Trophoblast cell (in vitro differentiated cells and primary cell): ENCODE data around the gene DRAP1.

Source experiments
- DNase-seq, 2 donors: peaks; one replicate each; pipeline ENCODE4 v3.0.0-alpha.2; 2016
- H2AFZ ChIP-seq: 2 replicates; pipeline ENCODE4 v1.6.1; 2013; ENCODE audit warnings: low read length, moderate library complexity, mild to moderate bottlenecking; ENCODE audit not compliant: insufficient read depth, poor library complexity
- H2AK5ac ChIP-seq: 2 replicates; pipeline ENCODE4 v1.6.1; 2013; ENCODE audit warnings: mild to moderate bottlenecking, low read length
- H2BK120ac ChIP-seq: 2 replicates; pipeline ENCODE4 v1.6.1; 2013; ENCODE audit warnings: low read length, mild to moderate bottlenecking, moderate library complexity; ENCODE audit not compliant: insufficient read depth, poor library complexity
- H2BK12ac ChIP-seq: 2 replicates; pipeline ENCODE4 v1.6.1; 2013; ENCODE audit warnings: mild to moderate bottlenecking, low read length, moderate library complexity
- H2BK5ac ChIP-seq: 2 replicates; pipeline ENCODE4 v1.6.1; 2013; ENCODE audit warnings: low read length, low read depth, moderate library complexity, mild to moderate bottlenecking; ENCODE audit not compliant: poor library complexity
- H3K14ac ChIP-seq: 2 replicates; pipeline ENCODE4 v1.6.1; 2013; ENCODE audit warnings: mild to moderate bottlenecking, low read length
- H3K18ac ChIP-seq: 2 replicates; pipeline ENCODE4 v1.6.1; 2013; ENCODE audit warnings: mild to moderate bottlenecking, low read length
- H3K23ac ChIP-seq: 2 replicates; pipeline ENCODE4 v1.6.1; 2013; ENCODE audit warnings: low read length
- H3K27ac ChIP-seq: 2 replicates; pipeline ENCODE4 v1.5.1; 2013; ENCODE audit warnings: low read depth, mild to moderate bottlenecking, inconsistent platforms, low read length, moderate library complexity
- H3K27me3 ChIP-seq: 2 replicates; pipeline ENCODE4 v1.6.1; 2013; ENCODE audit warnings: inconsistent platforms, mild to moderate bottlenecking, low read length, moderate library complexity; ENCODE audit not compliant: insufficient read depth
- H3K36me3 ChIP-seq, 2 experiments: 1 replicate in 1 of 2; 2 replicates in 1 of 2; pipeline ENCODE4 v1.6.1; 2013; ENCODE audit warnings: low read length in 2 of 2, mild to moderate bottlenecking in 2 of 2, moderate library complexity in 1 of 2; ENCODE audit not compliant: insufficient read depth in 2 of 2, control insufficient read depth in 1 of 2
- H3K4ac ChIP-seq: 2 replicates; pipeline ENCODE4 v1.6.1; 2013; ENCODE audit warnings: low read depth, mild to moderate bottlenecking, low read length, moderate library complexity
- H3K4me1 ChIP-seq, 2 experiments: 1 replicate in 1 of 2; 2 replicates in 1 of 2; pipeline ENCODE4 v1.6.1; 2013; ENCODE audit warnings: low read length in 2 of 2, mild to moderate bottlenecking in 2 of 2, moderate library complexity in 1 of 2; ENCODE audit not compliant: insufficient read depth in 2 of 2, control insufficient read depth in 1 of 2
- H3K4me2 ChIP-seq: 2 replicates; pipeline ENCODE4 v1.6.1; 2013; ENCODE audit warnings: inconsistent platforms, mild to moderate bottlenecking, low read length, moderate library complexity
- H3K4me3 ChIP-seq: 2 replicates; pipeline ENCODE4 v1.5.1; 2013; ENCODE audit warnings: mild to moderate bottlenecking, low read depth, low read length, inconsistent platforms
- H3K79me1 ChIP-seq: one replicate; pipeline ENCODE4 v1.6.1; 2013; ENCODE audit warnings: low read length
- H3K79me2 ChIP-seq: 2 replicates; pipeline ENCODE4 v1.6.1; 2013; ENCODE audit warnings: low read length, mild to moderate bottlenecking; ENCODE audit not compliant: control insufficient read depth, insufficient read depth, poor library complexity
- H3K9ac ChIP-seq: 2 replicates; pipeline ENCODE4 v1.6.1; 2013; ENCODE audit warnings: mild to moderate bottlenecking, low read length
- H3K9me3 ChIP-seq: 2 replicates; pipeline ENCODE4 v1.6.1; 2013; ENCODE audit warnings: low read depth, mild to moderate bottlenecking, control low read depth, inconsistent platforms, low read length; ENCODE audit not compliant: insufficient read depth
- H4K12ac ChIP-seq: 2 replicates; pipeline ENCODE4 v1.6.1; 2013; ENCODE audit warnings: low read depth, mild to moderate bottlenecking, low read length, moderate library complexity
- H4K8ac ChIP-seq: 2 replicates; pipeline ENCODE4 v1.6.1; 2013; ENCODE audit warnings: low read depth, mild to moderate bottlenecking, low read length, moderate library complexity
- H4K91ac ChIP-seq: one replicate; pipeline ENCODE4 v1.6.1; 2013; ENCODE audit warnings: low read depth, mild to moderate bottlenecking, low read length, moderate library complexity
- whole genome bisulfite sequencing: extraction: QIAGEN DNeasy Blood & Tissue Kit; methylation state at CpG from one replicate; pipeline ENCODE4 v1.1.7; 2013; ENCODE audit warnings: missing lambda C conversion rate; ENCODE audit not compliant: insufficient read length, insufficient coverage; ENCODE audit errors: extremely low coverage; 5-methylcytosine and 5-hydroxymethylcytosine counted together

The DRAP1 gene

GRCh38 chr11:65931773-65932557, 12.7 kb downstream of the DRAP1 start:
- no peak overlapping the region for H3K9ac ChIP-seq
- no peak overlapping the region for H4K12ac ChIP-seq
- H3K4me3 ChIP-seq = no peak overlapping the region
- no peaks in the 10 kb centered on the region for H3K79me1 ChIP-seq
- H3K14ac ChIP-seq = no peak overlapping the region
- DNase-seq = no peak
- H3K27me3 ChIP-seq = no peaks in the 10 kb centered on the region
- no peak overlapping the region for H2BK120ac ChIP-seq
- no peaks in the 10 kb centered on the region for H3K36me3 ChIP-seq
- H4K8ac ChIP-seq = no peak overlapping the region
- H3K9me3 ChIP-seq = peaks cover 2% of the 10 kb centered on the region
- no peak overlapping the region for H3K27ac ChIP-seq
- H3K4me2 ChIP-seq = no peak overlapping the region
- no peak overlapping the region for H2AK5ac ChIP-seq
- no peak overlapping the region for H3K4ac ChIP-seq
- H2AFZ ChIP-seq = no peak overlapping the region
- no peak overlapping the region for H2BK5ac ChIP-seq
- H4K91ac ChIP-seq = no peak overlapping the region
- no CpG with 5 or more reads among the region's 13 CpGs for WGBS
- H3K18ac ChIP-seq = no peak overlapping the region
- H2BK12ac ChIP-seq = no peak overlapping the region
- H3K23ac ChIP-seq = no peak overlapping the region
- H3K4me1 ChIP-seq = no peaks in the 10 kb centered on the region
- no peaks in the 10 kb centered on the region for H3K79me2 ChIP-seq

GRCh38 chr11:65932558-65932919, 13.3 kb downstream of the DRAP1 start:
- no peak overlapping the region for H3K4ac ChIP-seq
- H3K36me3 ChIP-seq = no peaks in the 10 kb centered on the region
- no peak overlapping the region for H2BK12ac ChIP-seq
- peak in 1 of 2 donors; percentile 41 for DNase-seq
- no peaks in the 10 kb centered on the region for H3K4me1 ChIP-seq
- no peak overlapping the region for H4K91ac ChIP-seq
- no peak overlapping the region for H2BK5ac ChIP-seq
- H2AK5ac ChIP-seq = no peak overlapping the region
- H3K4me3 ChIP-seq = no peak overlapping the region
- peaks cover 2% of the 10 kb centered on the region for H3K9me3 ChIP-seq
- H2AFZ ChIP-seq = no peak overlapping the region
- H3K27ac ChIP-seq = no peak overlapping the region
- H3K79me2 ChIP-seq = no peaks in the 10 kb centered on the region
- H3K79me1 ChIP-seq = no peaks in the 10 kb centered on the region
- H2BK120ac ChIP-seq = no peak overlapping the region
- no peak overlapping the region for H3K18ac ChIP-seq
- H4K12ac ChIP-seq = no peak overlapping the region
- H3K14ac ChIP-seq = no peak overlapping the region
- H3K4me2 ChIP-seq = no peak overlapping the region
- no peak overlapping the region for H3K9ac ChIP-seq
- no peak overlapping the region for H3K23ac ChIP-seq
- no peak overlapping the region for H4K8ac ChIP-seq
- no CpG with 5 or more reads among the region's 9 CpGs for WGBS
- H3K27me3 ChIP-seq = no peaks in the 10 kb centered on the region

GRCh38 chr11:65934014-65934413, 14.8 kb downstream of the DRAP1 start:
- H3K79me1 ChIP-seq = no peaks in the 10 kb centered on the region
- H3K9me3 ChIP-seq = no peaks in the 10 kb centered on the region
- no peak overlapping the region for H3K18ac ChIP-seq
- H3K4me2 ChIP-seq = no peak overlapping the region
- no peak overlapping the region for H2BK5ac ChIP-seq
- WGBS = no CpG with 5 or more reads among the region's 4 CpGs
- H3K9ac ChIP-seq = no peak overlapping the region
- H3K4me1 ChIP-seq = no peaks in the 10 kb centered on the region
- H4K12ac ChIP-seq = no peak overlapping the region
- no peak for DNase-seq
- no peak overlapping the region for H2AK5ac ChIP-seq
- H4K91ac ChIP-seq = no peak overlapping the region
- no peak overlapping the region for H2AFZ ChIP-seq
- H3K27ac ChIP-seq = no peak overlapping the region
- no peak overlapping the region for H3K4ac ChIP-seq
- H3K36me3 ChIP-seq = no peaks in the 10 kb centered on the region
- H4K8ac ChIP-seq = no peak overlapping the region
- H3K23ac ChIP-seq = no peak overlapping the region
- no peaks in the 10 kb centered on the region for H3K27me3 ChIP-seq
- H2BK12ac ChIP-seq = no peak overlapping the region
- H3K4me3 ChIP-seq = no peak overlapping the region
- no peak overlapping the region for H2BK120ac ChIP-seq
- no peaks in the 10 kb centered on the region for H3K79me2 ChIP-seq
- no peak overlapping the region for H3K14ac ChIP-seq

- no peaks in the 10 kb centered on the region for H3K79me2 ChIP-seq
- H2BK5ac ChIP-seq = no peak overlapping the region
- no peak overlapping the region for H3K9ac ChIP-seq
- no peak overlapping the region for H3K27ac ChIP-seq
- H3K79me1 ChIP-seq = no peaks in the 10 kb centered on the region
- no peak overlapping the region for H3K4ac ChIP-seq
- H3K9me3 ChIP-seq = no peaks in the 10 kb centered on the region
- no peak overlapping the region for H2BK120ac ChIP-seq
- no peaks in the 10 kb centered on the region for H3K36me3 ChIP-seq
- H3K27me3 ChIP-seq = no peaks in the 10 kb centered on the region
- H4K8ac ChIP-seq = no peak overlapping the region
- H2AK5ac ChIP-seq = no peak overlapping the region
- no peak overlapping the region for H3K4me3 ChIP-seq
- H3K18ac ChIP-seq = no peak overlapping the region
- H3K4me1 ChIP-seq = no peaks in the 10 kb centered on the region
- H3K14ac ChIP-seq = no peak overlapping the region
- no peak overlapping the region for H3K23ac ChIP-seq
- WGBS = no CpG with 5 or more reads among the region's 4 CpGs
- H4K91ac ChIP-seq = no peak overlapping the region
- peak in 1 of 2 donors; percentile 21 for DNase-seq
- no peak overlapping the region for H4K12ac ChIP-seq
- H3K4me2 ChIP-seq = no peak overlapping the region
- no peak overlapping the region for H2AFZ ChIP-seq
- no peak overlapping the region for H2BK12ac ChIP-seq
These were observed 18.5 kb downstream of the DRAP1 start for GRCh38 chr11:65937766-65938165.
